Right renal pelvis (tissue), 4 donors: ENCODE results near the gene BPNT1. TPM values are rescaled to one million over a fixed set of nuclear protein-coding genes. Genes with fewer than 3 reads are reported as not detected.

Experiments
- DNase-seq, 4 donors: peaks; one replicate each; pipeline ENCODE4 v3.0.0-alpha.2; 2013; ENCODE audit warnings: low read depth in 4 of 4, low spot score in 3 of 4, missing footprints in 1 of 4
- polyA plus RNA-seq, 4 donors: library from polyadenylated mRNA; unstranded; fragments of 120-200 nt; gene quantifications; one replicate each; pipeline ENCODE4 v1.2.1, GENCODE V29; 2013; ENCODE audit not compliant: insufficient read length in 4 of 4

The BPNT1 gene
- polyA plus RNA-seq, 4 donors, result 48.6 to 56.0 (median 51.7) TPM

DNA sequence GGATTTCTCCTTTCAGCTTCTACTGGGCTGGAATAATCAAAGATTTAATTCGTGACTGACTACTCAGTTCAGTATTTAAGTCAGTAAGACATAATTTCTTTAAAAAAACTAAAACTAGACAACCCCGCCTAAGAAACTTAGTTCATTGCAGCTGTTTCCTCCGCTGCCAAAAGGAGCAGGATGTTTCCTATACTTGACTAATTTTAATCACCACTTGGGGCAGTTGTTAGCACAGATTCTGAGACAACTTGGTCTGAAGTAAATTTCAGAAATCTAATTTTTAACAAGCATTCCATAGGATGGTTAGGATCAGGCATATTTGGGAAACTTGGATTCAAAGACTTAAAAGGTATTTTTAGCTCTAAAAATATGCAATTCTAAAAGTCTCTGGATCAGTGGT lies 77.3 kb downstream of the BPNT1 start:
- DNase-seq, result no peak

DNA sequence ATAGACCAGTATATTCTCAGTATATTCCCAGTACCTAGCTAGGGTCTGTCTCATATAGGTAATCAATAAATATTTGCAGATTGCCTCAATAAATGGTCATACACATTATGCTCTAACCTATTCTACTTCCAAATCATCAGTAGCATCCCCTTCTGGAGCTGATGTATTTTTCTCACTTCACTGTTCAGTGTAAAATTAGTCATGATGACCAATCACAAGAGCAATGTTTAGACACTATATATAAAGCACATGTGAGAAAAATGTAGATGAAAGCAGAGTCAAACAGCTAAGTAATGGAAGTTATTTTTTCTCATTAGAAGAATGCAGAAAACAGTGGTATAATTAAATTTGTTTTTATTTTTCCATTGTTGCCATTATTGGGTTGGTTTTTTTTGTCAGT lies 78.0 kb downstream of the BPNT1 start:
- no peak for DNase-seq

Other genes with a start within 250 kb of the BPNT1 start
- gene SLC30A10, start 161.2 kb downstream of the BPNT1 start, polyA plus RNA-seq, result under 1 TPM; 0.07 to 0.22 (median 0.15) TPM
- 100 to 1,000 TPM; 101 to 119 (median 112) TPM for gene EPRS1, start 43.3 kb downstream of the BPNT1 start, polyA plus RNA-seq
- gene IARS2, start 4.3 kb upstream of the BPNT1 start, polyA plus RNA-seq, result 100 to 1,000 TPM in 2 of 4 donors, 10 to 100 TPM in 2; 92.0 to 100 (median 98.1) TPM
- gene RAB3GAP2, start 182.7 kb upstream of the BPNT1 start, polyA plus RNA-seq, result 10 to 100 TPM; 27.5 to 37.1 (median 32.6) TPM